Ishikawa (cell line): ENCODE results near the gene CLMN.

ENCODE experiments used
- CEBPB ChIP-seq: IDR thresholded peaks from 2 replicates; pipeline ENCODE4 v1.6.1; 2012
- CREB1 ChIP-seq: IDR thresholded peaks from 2 replicates; pipeline ENCODE4 v1.6.1; 2012; ENCODE audit warnings: low read depth
- EGR1 ChIP-seq: IDR thresholded peaks from 2 replicates; pipeline ENCODE4 v1.6.1; 2012
- EP300 ChIP-seq: IDR thresholded peaks from 2 replicates; pipeline ENCODE4 v1.6.1; 2012; ENCODE audit warnings: borderline replicate concordance
- FOXM1 ChIP-seq: IDR thresholded peaks from 2 replicates; pipeline ENCODE4 v1.6.1; 2012; ENCODE audit warnings: low read depth, borderline replicate concordance
- NFIC ChIP-seq: IDR thresholded peaks from 2 replicates; pipeline ENCODE4 v1.6.1; 2012
- RAD21 ChIP-seq: IDR thresholded peaks from 2 replicates; pipeline ENCODE4 v1.6.1; 2012; ENCODE audit warnings: low read depth
- TAF1 ChIP-seq: IDR thresholded peaks from 2 replicates; pipeline ENCODE4 v1.6.1; 2012; ENCODE audit warnings: low read depth, mild to moderate bottlenecking
- TCF12 ChIP-seq: IDR thresholded peaks from 2 replicates; pipeline ENCODE4 v1.6.1; 2012; ENCODE audit warnings: low read depth
- TEAD4 ChIP-seq: IDR thresholded peaks from 2 replicates; pipeline ENCODE4 v1.6.1; 2012
- YY1 ChIP-seq: IDR thresholded peaks from 2 replicates; pipeline ENCODE4 v1.6.1; 2012; ENCODE audit warnings: low read depth
- ZBTB7A ChIP-seq: IDR thresholded peaks from 2 replicates; pipeline ENCODE4 v1.6.1; 2012; ENCODE audit warnings: low read depth
- TF ChIP-seq, protein P1 (sequence below): IDR thresholded peaks from 2 replicates; pipeline ENCODE4 v1.6.1; 2012
- TF ChIP-seq, protein P2 (sequence below): IDR thresholded peaks from 2 replicates; pipeline ENCODE4 v1.6.1; 2012
- TF ChIP-seq, protein P3 (sequence below): IDR thresholded peaks from 2 replicates; pipeline ENCODE4 v1.6.1; 2012; ENCODE audit warnings: low read depth, mild to moderate bottlenecking

Gene CLMN

DNA sequence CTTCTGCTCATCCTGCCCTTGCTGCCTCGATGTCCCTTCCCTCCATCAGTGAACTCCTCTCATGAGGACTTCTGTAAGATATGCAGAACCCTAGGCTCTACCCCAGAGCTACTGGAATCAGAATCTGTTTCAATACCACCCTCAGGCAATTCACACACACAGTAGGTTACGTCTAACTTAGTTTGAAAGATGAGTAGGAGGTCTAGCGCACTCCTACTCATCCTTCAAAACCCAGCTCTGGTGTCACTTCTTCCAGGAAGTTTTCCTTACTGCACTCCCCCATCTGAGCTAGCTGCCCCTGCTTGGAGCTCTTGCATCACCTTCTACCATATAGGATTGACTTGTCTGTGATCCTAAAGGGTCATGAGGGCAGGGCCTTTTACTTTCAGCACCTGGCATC is 105.9 kb downstream of the CLMN start:
- TF ChIP-seq CREB1 (no peak), TEAD4 (no peak), NFIC (no peak), YY1 (no peak), TAF1 (no peak), EGR1 (no peak)
- TF ChIP-seq, protein P1, sequence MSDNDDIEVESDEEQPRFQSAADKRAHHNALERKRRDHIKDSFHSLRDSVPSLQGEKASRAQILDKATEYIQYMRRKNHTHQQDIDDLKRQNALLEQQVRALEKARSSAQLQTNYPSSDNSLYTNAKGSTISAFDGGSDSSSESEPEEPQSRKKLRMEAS = no peak
- TF ChIP-seq, protein P2, sequence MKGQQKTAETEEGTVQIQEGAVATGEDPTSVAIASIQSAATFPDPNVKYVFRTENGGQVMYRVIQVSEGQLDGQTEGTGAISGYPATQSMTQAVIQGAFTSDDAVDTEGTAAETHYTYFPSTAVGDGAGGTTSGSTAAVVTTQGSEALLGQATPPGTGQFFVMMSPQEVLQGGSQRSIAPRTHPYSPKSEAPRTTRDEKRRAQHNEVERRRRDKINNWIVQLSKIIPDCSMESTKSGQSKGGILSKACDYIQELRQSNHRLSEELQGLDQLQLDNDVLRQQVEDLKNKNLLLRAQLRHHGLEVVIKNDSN = no peak

DNA sequence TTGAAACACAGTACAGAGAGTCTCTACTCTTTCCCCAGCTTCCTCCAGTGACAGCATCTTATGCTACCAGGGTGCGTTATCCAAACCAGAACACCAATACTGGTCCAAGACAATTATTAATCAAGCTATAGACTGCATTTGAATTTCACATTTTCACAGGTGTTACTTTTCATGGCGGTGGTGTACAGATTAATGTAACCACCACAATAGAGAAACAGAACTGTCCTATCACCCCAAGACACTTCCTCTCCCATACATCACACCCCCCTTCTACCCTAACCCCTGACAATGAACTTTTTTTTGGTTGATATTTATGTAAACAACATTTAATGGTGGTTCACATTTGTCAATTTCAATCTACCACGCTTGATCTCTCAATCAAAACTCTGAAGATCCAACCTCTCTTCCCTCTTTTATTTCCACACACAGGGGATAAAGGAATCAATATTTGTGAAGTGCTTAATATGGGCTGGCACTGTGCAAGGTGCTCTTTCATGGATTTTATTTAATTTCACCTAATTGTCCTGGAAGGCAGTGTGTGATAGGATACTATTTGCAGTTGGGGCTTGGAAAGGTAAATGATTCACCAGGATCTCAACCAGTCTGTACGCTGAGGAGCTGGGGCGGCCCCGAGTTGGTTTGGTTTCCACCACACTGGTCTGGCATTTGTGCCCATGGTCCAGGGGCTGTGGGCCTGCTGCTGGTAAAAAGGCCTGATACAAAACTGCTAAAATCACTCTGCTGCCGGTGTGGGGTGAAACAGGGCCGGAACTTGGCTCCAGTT is 107.8 kb downstream of the CLMN start:
- TF ChIP-seq TEAD4 = no peak
- no peak for TF ChIP-seq CEBPB
- no peak for TF ChIP-seq TAF1
- no peak for TF ChIP-seq EGR1
- TF ChIP-seq, protein P3, sequence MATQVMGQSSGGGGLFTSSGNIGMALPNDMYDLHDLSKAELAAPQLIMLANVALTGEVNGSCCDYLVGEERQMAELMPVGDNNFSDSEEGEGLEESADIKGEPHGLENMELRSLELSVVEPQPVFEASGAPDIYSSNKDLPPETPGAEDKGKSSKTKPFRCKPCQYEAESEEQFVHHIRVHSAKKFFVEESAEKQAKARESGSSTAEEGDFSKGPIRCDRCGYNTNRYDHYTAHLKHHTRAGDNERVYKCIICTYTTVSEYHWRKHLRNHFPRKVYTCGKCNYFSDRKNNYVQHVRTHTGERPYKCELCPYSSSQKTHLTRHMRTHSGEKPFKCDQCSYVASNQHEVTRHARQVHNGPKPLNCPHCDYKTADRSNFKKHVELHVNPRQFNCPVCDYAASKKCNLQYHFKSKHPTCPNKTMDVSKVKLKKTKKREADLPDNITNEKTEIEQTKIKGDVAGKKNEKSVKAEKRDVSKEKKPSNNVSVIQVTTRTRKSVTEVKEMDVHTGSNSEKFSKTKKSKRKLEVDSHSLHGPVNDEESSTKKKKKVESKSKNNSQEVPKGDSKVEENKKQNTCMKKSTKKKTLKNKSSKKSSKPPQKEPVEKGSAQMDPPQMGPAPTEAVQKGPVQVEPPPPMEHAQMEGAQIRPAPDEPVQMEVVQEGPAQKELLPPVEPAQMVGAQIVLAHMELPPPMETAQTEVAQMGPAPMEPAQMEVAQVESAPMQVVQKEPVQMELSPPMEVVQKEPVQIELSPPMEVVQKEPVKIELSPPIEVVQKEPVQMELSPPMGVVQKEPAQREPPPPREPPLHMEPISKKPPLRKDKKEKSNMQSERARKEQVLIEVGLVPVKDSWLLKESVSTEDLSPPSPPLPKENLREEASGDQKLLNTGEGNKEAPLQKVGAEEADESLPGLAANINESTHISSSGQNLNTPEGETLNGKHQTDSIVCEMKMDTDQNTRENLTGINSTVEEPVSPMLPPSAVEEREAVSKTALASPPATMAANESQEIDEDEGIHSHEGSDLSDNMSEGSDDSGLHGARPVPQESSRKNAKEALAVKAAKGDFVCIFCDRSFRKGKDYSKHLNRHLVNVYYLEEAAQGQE = no peak

DNA sequence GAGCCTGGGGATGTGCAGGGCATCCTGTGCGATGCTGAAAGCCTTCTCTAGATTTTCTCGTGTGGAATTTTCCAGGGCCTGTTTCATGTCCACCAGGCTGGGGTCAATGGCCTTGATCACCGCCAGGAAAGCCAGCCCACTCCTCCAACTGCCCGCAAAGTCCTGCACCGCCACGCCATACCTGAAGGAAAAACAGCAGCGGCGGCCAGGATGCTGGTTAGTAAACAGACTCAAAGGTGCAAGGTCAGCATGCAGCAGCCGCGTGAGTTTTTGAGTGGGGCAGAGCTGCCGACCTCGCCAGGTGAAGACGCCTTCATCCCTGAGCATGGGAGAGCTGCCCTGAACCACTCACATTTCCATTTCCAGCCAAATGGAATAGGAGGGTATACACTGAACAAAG is 109.0 kb downstream of the CLMN start:
- TF ChIP-seq CEBPB (no peak), RAD21 (no peak), TAF1 (no peak), NFIC (no peak), YY1 (no peak), TCF12 (no peak)
- TF ChIP-seq, protein P3 = no peak

DNA sequence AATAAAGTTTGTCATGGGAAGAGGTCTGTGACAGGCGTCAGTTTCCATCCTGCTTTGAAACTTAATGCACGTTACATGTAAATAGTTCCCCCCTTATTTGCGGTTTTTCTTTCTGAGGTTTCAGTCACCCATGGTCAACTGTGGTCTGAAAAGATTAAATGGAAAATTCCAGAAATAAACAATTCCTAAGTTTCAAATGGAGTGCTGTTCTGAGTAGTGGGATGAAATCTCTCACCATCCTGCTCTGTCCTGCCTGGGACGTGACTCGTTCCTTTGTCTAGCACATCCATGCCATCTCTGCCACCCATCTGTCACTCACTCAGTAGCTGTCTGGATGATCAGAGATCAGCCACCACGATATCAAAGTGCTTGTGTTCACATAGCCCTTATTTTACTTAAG is 111.1 kb downstream of the CLMN start:
- no peak for TF ChIP-seq FOXM1
- TF ChIP-seq, protein P1 = no peak

DNA sequence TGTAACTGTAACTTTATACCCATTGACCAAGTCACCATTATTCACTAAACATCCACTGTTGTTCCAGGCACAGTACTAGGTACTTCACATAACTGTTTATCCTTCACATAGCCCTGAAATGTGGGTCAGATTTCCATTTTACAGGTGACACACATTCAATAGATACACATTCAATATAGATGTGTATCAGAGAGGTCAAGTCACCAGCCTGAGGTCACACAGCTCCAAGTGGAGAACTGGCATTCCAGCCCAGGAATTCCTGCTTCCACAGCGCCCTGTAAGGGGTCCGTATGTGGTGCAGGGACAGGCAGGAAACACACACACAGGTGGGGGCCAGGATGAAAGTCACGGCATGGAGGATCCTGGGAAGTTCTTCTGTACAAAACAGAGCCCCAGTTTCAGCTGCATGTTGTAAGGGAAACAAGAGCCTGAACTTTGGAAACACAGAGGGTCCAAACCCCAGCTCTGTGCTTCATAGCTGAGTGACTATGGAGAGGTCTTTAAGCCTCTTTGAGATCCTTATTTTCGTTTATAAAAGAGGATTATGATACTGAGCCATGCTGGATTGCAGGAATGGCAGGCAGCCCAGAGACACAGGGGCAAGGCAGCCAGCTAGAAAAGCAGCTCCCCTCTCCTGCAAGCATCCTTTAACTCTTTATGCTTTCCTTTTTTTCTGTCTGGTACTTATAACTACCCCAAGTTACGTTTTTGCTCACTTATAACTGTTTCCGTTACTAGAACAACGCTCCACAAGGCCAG is 112.1 kb downstream of the CLMN start:
- TF ChIP-seq EGR1 (no peak), RAD21 (no peak), ZBTB7A (no peak), EP300 (no peak), NFIC (no peak), TEAD4 (no peak), TAF1 (no peak), TCF12 (no peak), CREB1 (no peak), CEBPB (no peak), FOXM1 (no peak), YY1 (no peak)
- TF ChIP-seq, protein P2 = no peak
- TF ChIP-seq, protein P1 = no peak
- TF ChIP-seq, protein P3 = no peak
